HepG2 (cell line): ENCODE results near the gene SCYL1. TPM values are rescaled to one million over a fixed set of nuclear protein-coding genes. Genes with fewer than 3 reads are reported as not detected.

Experiments
- AGO2 ChIP-seq: fragments of 200-400 bp; formaldehyde crosslinking; optimal IDR thresholded peaks from 2 replicates; pipeline ENCODE3; 2017; ENCODE audit warnings: mild to moderate bottlenecking, low read depth, low read length, moderate library complexity
- ARNTL ChIP-seq: sonication (generic); formaldehyde crosslinking; IDR thresholded peaks from 2 replicates; pipeline ENCODE4 v1.4.0; 2020; ENCODE audit warnings: mild to moderate bottlenecking, missing genetic modification reagents
- ASH2L ChIP-seq: fragments of 300-600, 200-600 bp; sonication (generic); IDR thresholded peaks from 2 replicates; pipeline ENCODE4 v1.7.0; 2017; ENCODE audit warnings: low read depth, mild to moderate bottlenecking, moderate library complexity, mixed read lengths, low read length; ENCODE audit not compliant: insufficient read length
- DNMT1 ChIP-seq: sonication (generic); formaldehyde crosslinking; IDR thresholded peaks from 2 replicates; pipeline ENCODE4 v1.5.1; 2020; ENCODE audit warnings: mild to moderate bottlenecking, missing genetic modification reagents
- HOXD1 ChIP-seq: sonication (generic); formaldehyde crosslinking; IDR thresholded peaks from 2 replicates; pipeline ENCODE4 v1.5.0; 2020; ENCODE audit warnings: missing genetic modification reagents
- NFE2L2 ChIP-seq: fragments of 150-350 bp; IDR thresholded peaks from 2 replicates; pipeline ENCODE4 v1.6.1; 2014; ENCODE audit warnings: low read length
- NR2C2 ChIP-seq: sonication (generic); formaldehyde crosslinking; IDR thresholded peaks from 2 replicates; pipeline ENCODE4 v1.4.0; 2020; ENCODE audit warnings: missing genetic modification reagents, mild to moderate bottlenecking, moderate library complexity, borderline replicate concordance
- PHF8 ChIP-seq: sonication (generic); formaldehyde crosslinking; IDR thresholded peaks from 2 replicates; pipeline ENCODE4 v1.5.0; 2020; ENCODE audit warnings: missing genetic modification reagents
- SAFB2 ChIP-seq: sonication (generic); formaldehyde crosslinking; IDR thresholded peaks from 2 replicates; pipeline ENCODE4 v1.5.1; 2020; ENCODE audit warnings: missing genetic modification reagents, low read depth, mild to moderate bottlenecking, borderline replicate concordance
- ZBTB38 ChIP-seq: sonication (generic); formaldehyde crosslinking; IDR thresholded peaks from 2 replicates; pipeline ENCODE4 v1.5.1; 2020; ENCODE audit warnings: mild to moderate bottlenecking, missing genetic modification reagents
- ZBTB7B ChIP-seq: sonication (generic); formaldehyde crosslinking; IDR thresholded peaks from 2 replicates; pipeline ENCODE4 v1.4.0; 2020; ENCODE audit warnings: missing genetic modification reagents
- ZMYM4 ChIP-seq: sonication (generic); formaldehyde crosslinking; IDR thresholded peaks from 2 replicates; pipeline ENCODE4 v1.8.1; 2023; ENCODE audit warnings: mild to moderate bottlenecking, missing genetic modification reagents
- ZNF282 ChIP-seq: fragments of 450-650 bp; IDR thresholded peaks from 2 replicates; pipeline ENCODE4 v1.6.1; 2018; ENCODE audit not compliant: partially characterized antibody
- ZNF652 ChIP-seq: IDR thresholded peaks from 2 replicates; pipeline ENCODE4 v1.6.1; 2016; ENCODE audit warnings: low read depth, borderline replicate concordance
- polyA plus RNA-seq, 8 experiments: library from polyadenylated mRNA; depleted of rRNA in 3 of 8; stranded (reverse) in 7 of 8; unstranded in 1 of 8; fragments of >200 nt; fragmentation: Illumina TruSeq in 4 of 8; extraction: Trizol in 4 of 8; gene quantifications; 2 replicates each; pipeline versions ENCODE4 v1.2.1 to v1.2.3, GENCODE V29; 2011 to 2016; ENCODE audit warnings: low read depth in 4 of 8, missing spikeins in 1 of 8, mixed read lengths in 1 of 8; ENCODE audit not compliant: insufficient read depth in 1 of 8
- total RNA-seq, 5 experiments: library from RNA; depleted of rRNA; stranded (reverse); fragments of >200 nt; fragmentation: Illumina TruSeq; extraction: Trizol; gene quantifications; 2 replicates each; pipeline ENCODE4 v1.2.3, GENCODE V29; 2016; ENCODE audit warnings: low read depth in 1 of 5
- TF ChIP-seq, protein P1 (sequence below): sonication (generic); formaldehyde crosslinking; IDR thresholded peaks from 2 replicates; pipeline ENCODE4 v1.5.0; 2020; ENCODE audit warnings: missing genetic modification reagents, mild to moderate bottlenecking, borderline replicate concordance
- TF ChIP-seq, protein P2 (sequence below): sonication (generic); formaldehyde crosslinking; IDR thresholded peaks from 2 replicates; pipeline ENCODE4 v1.4.0; 2020; ENCODE audit warnings: missing genetic modification reagents, low read depth, mild to moderate bottlenecking, borderline replicate concordance
- TF ChIP-seq, protein P3 (sequence below): sonication (generic); formaldehyde crosslinking; IDR thresholded peaks from 2 replicates; pipeline ENCODE4 v1.8.0; 2022; ENCODE audit warnings: low read depth, missing genetic modification reagents
- TF ChIP-seq, protein P4 (sequence below): sonication (generic); formaldehyde crosslinking; IDR thresholded peaks from 2 replicates; pipeline ENCODE4 v1.4.0; 2020; ENCODE audit warnings: missing genetic modification reagents, mild to moderate bottlenecking, borderline replicate concordance
- TF ChIP-seq, protein P5 (sequence below): sonication (generic); formaldehyde crosslinking; IDR thresholded peaks from 2 replicates; pipeline ENCODE4 v1.5.0; 2020; ENCODE audit warnings: missing genetic modification reagents

Gene SCYL1
- total and polyA plus RNA-seq, 2 of the 13 experiments (the other 11 are each of a cell fraction or from before 2014, with no cell fraction given), result 65.9 to 103 TPM

DNA sequence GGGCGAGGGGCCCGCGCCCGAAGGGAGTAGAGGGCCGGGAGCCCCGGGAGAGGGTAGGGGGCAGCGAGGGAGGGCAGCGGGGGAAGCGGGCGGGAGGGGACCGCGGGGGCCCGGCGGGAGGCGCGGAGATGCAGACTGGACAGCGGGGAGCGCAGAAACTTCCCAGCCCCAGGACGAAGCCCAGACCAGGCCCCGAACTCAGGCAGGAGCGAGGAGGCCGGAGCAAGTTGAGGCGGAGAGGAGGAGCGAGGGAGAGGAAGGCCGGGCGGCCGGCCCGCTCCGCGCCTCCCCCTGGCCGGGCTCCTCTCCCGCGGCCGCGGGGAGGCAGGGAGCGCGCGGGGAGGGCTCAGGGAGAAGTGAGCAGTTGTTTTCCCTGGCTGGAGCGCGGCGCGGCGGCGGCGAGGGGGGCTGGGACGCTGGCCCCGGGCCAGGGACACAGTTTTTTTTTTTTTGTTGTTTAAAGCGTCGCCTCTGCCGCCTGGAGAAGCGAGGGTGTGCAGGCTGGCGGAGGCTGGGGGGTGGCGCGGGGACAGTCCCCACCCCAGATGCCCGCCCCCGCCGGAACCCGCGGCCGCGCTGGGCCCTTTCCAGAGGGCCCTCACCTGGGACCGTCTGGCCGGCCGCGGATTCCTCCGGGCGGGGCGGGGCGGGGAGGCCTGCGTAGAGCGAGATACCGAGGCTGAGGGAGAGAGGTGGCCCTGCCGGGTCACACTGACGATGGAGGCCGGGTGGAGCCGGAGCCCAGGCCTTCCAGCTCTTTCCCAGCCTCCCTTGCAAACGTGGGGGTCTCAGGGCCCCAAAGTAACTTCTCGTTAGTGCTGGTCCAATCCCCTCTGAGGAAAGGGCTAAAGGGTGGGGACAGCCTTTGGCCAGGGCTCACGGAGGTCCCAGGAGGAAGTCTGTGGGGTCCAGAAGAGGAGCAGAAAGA, 33.4 kb downstream of the SCYL1 start, which contains the start of gene LTBP3 (continued):
- TF ChIP-seq, protein P1, sequence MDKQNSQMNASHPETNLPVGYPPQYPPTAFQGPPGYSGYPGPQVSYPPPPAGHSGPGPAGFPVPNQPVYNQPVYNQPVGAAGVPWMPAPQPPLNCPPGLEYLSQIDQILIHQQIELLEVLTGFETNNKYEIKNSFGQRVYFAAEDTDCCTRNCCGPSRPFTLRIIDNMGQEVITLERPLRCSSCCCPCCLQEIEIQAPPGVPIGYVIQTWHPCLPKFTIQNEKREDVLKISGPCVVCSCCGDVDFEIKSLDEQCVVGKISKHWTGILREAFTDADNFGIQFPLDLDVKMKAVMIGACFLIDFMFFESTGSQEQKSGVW (CRISPR knock-in tag), result no peak
- TF ChIP-seq NFE2L2 (no peak), ARNTL (CRISPR knock-in tag) (no peak), ZMYM4 (CRISPR knock-in tag) (no peak), ZNF282 (no peak), ZNF652 (no peak), HOXD1 (CRISPR knock-in tag) (no peak), PHF8 (0 out of 2 replicates have a peak, but pooled peaks have one; percentile 45), ZBTB38 (CRISPR knock-in tag) (no peak), ASH2L (no peak), AGO2 (peak; percentile 53), SAFB2 (no peak), DNMT1 (no peak), ZBTB7B (CRISPR knock-in tag) (peak; percentile 53; the same call in 1 of the 2 replicates), NR2C2 (0 out of 2 replicates have a peak, but pooled peaks have one; percentile 27)
- TF ChIP-seq, protein P2, sequence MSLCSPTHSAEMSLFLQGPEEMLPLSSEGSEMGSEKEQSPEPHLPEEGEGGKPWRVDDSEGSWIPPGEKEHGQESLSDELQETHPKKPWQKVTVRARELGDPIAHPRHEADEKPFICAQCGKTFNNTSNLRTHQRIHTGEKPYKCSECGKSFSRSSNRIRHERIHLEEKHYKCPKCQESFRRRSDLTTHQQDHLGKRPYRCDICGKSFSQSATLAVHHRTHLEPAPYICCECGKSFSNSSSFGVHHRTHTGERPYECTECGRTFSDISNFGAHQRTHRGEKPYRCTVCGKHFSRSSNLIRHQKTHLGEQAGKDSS, result no peak
- TF ChIP-seq, protein P3, sequence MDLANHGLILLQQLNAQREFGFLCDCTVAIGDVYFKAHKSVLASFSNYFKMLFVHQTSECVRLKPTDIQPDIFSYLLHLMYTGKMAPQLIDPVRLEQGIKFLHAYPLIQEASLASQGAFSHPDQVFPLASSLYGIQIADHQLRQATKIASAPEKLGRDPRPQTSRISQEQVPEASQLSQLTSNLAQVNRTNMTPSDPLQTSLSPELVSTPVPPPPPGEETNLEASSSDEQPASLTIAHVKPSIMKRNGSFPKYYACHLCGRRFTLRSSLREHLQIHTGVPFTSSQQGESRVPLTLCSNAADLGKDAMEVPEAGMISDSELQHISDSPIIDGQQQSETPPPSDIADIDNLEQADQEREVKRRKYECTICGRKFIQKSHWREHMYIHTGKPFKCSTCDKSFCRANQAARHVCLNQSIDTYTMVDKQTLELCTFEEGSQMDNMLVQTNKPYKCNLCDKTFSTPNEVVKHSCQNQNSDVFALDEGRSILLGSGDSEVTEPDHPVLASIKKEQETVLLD, result no peak
- TF ChIP-seq, protein P4, sequence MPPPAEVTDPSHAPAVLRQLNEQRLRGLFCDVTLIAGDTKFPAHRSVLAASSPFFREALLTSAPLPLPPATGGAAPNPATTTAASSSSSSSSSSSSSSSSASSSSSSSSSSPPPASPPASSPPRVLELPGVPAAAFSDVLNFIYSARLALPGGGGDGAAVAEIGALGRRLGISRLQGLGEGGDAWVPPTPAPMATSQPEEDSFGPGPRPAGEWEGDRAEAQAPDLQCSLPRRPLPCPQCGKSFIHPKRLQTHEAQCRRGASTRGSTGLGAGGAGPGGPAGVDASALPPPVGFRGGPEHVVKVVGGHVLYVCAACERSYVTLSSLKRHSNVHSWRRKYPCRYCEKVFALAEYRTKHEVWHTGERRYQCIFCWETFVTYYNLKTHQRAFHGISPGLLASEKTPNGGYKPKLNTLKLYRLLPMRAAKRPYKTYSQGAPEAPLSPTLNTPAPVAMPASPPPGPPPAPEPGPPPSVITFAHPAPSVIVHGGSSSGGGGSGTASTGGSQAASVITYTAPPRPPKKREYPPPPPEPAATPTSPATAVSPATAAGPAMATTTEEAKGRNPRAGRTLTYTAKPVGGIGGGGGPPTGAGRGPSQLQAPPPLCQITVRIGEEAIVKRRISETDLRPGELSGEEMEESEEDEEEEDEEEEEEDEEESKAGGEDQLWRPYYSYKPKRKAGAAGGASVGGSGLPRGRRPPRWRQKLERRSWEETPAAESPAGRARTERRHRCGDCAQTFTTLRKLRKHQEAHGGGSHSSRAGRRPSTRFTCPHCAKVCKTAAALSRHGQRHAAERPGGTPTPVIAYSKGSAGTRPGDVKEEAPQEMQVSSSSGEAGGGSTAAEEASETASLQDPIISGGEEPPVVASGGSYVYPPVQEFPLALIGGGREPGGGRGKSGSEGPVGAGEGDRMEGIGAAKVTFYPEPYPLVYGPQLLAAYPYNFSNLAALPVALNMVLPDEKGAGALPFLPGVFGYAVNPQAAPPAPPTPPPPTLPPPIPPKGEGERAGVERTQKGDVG, result no peak
- TF ChIP-seq, protein P5, sequence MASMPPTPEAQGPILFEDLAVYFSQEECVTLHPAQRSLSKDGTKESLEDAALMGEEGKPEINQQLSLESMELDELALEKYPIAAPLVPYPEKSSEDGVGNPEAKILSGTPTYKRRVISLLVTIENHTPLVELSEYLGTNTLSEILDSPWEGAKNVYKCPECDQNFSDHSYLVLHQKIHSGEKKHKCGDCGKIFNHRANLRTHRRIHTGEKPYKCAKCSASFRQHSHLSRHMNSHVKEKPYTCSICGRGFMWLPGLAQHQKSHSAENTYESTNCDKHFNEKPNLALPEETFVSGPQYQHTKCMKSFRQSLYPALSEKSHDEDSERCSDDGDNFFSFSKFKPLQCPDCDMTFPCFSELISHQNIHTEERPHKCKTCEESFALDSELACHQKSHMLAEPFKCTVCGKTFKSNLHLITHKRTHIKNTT (CRISPR knock-in tag), result no peak
